IMR-90 (cell line): ENCODE results near the gene CTSF. TPM values are rescaled to one million over a fixed set of nuclear protein-coding genes. Genes with fewer than 3 reads are reported as not detected.

Source experiments
- ATAC-seq: fragments of 200-7000 bp; cut with Tn5 transposase; 2 replicates; pipeline ENCODE4 v1.9.1; 2020; ENCODE audit warnings: low read depth, mild to moderate bottlenecking, moderate library complexity
- BruUV-seq: library from RNA; stranded (reverse); fragments of 400-500 nt; replicated peaks from 2 replicates; lab custom pipeline; 2021; lab: Mats Ljungman, UMichigan
- CTCF ChIA-PET: fragments of 300-600 bp; formaldehyde crosslinking; extraction: SDS; loops from one replicate; lab custom pipeline; 2021; ENCODE audit warnings: antibody characterized with exemption; lab: Yijun Ruan, JAX
- POLR2A ChIA-PET: fragments of 300-600 bp; sonication (Branson Sonifier 250); formaldehyde crosslinking; loops from one replicate; lab custom pipeline; 2022; ENCODE audit warnings: antibody characterized with exemption; ENCODE audit not compliant: unreplicated experiment; lab: Charles Lee
- DNase-seq: peaks from one replicate; pipeline ENCODE4 v3.0.0; 2013
- H2AFZ ChIP-seq: replicated peaks from 2 replicates; pipeline ENCODE3; 2013; ENCODE audit warnings: low read length, mild to moderate bottlenecking; ENCODE audit not compliant: poor library complexity
- H2AK5ac ChIP-seq: 2 replicates; pipeline ENCODE4 v1.6.1; 2013; ENCODE audit warnings: low read depth, low read length, inconsistent platforms
- H2AK9ac ChIP-seq: replicated peaks from 2 replicates; pipeline ENCODE3; 2013; ENCODE audit warnings: mild to moderate bottlenecking, low read depth, low read length, moderate library complexity; ENCODE audit not compliant: poor library complexity
- H2BK120ac ChIP-seq: 2 replicates; pipeline ENCODE4 v1.6.1; 2013; ENCODE audit warnings: low read depth, low read length, inconsistent platforms
- H2BK15ac ChIP-seq: 3 replicates; pipeline ENCODE4 v1.6.1; 2013; ENCODE audit warnings: low read depth, low read length, inconsistent platforms
- H2BK20ac ChIP-seq: 2 replicates; pipeline ENCODE4 v1.6.1; 2013; ENCODE audit warnings: low read depth, mild to moderate bottlenecking, inconsistent platforms, low read length, moderate library complexity
- H2BK5ac ChIP-seq: 2 replicates; pipeline ENCODE4 v1.6.1; 2013; ENCODE audit warnings: mild to moderate bottlenecking, low read depth, low read length, inconsistent platforms; ENCODE audit not compliant: poor library complexity, severe bottlenecking
- H3K14ac ChIP-seq: replicated peaks from 2 replicates; pipeline ENCODE4 v1.6.1; 2013; ENCODE audit warnings: low read depth, low read length, inconsistent platforms
- H3K18ac ChIP-seq: 2 replicates; pipeline ENCODE4 v1.6.1; 2013; ENCODE audit warnings: low read depth, low read length, control low read depth
- H3K23ac ChIP-seq: 2 replicates; pipeline ENCODE4 v1.6.1; 2013; ENCODE audit warnings: low read depth, low read length, inconsistent platforms
- H3K27ac ChIP-seq: 2 replicates; pipeline ENCODE4 v1.5.1; 2013; ENCODE audit warnings: mild to moderate bottlenecking, control low read depth, low read length; ENCODE audit not compliant: insufficient read depth
- H3K27me3 ChIP-seq: 2 replicates; pipeline ENCODE4 v1.6.1; 2013; ENCODE audit warnings: low read length; ENCODE audit not compliant: control insufficient read depth, insufficient read depth
- H3K36me3 ChIP-seq: 2 replicates; pipeline ENCODE4 v1.6.1; 2013; ENCODE audit warnings: low read length, mixed read lengths; ENCODE audit not compliant: control insufficient read depth, insufficient read depth
- H3K4ac ChIP-seq: 2 replicates; pipeline ENCODE4 v1.6.1; 2013; ENCODE audit warnings: low read depth, low read length, inconsistent platforms
- H3K4me1 ChIP-seq: 2 replicates; pipeline ENCODE4 v1.6.1; 2013; ENCODE audit warnings: low read length, mixed read lengths; ENCODE audit not compliant: control insufficient read depth, insufficient read depth
- H3K4me2 ChIP-seq: 2 replicates; pipeline ENCODE4 v1.6.1; 2013; ENCODE audit warnings: low read depth, mild to moderate bottlenecking, control low read depth, low read length, moderate library complexity
- H3K4me3 ChIP-seq: 2 replicates; pipeline ENCODE4 v1.5.1; 2013; ENCODE audit warnings: low read depth, mild to moderate bottlenecking, control low read depth, low read length, moderate library complexity; ENCODE audit not compliant: insufficient read depth
- H3K56ac ChIP-seq: 2 replicates; pipeline ENCODE4 v1.6.1; 2013; ENCODE audit warnings: low read length, inconsistent platforms; ENCODE audit not compliant: insufficient read depth; ENCODE audit errors: extremely low read depth
- H3K79me1 ChIP-seq, 2 experiments: 2 replicates each; pipeline ENCODE4 v1.6.1; 2013; ENCODE audit warnings: low read length in 2 of 2, inconsistent platforms in 1 of 2, low read depth in 1 of 2
- H3K9ac ChIP-seq: 2 replicates; pipeline ENCODE4 v1.6.1; 2013; ENCODE audit warnings: low read depth, low read length, control low read depth
- H3K9me1 ChIP-seq: 2 replicates; pipeline ENCODE4 v1.6.1; 2013; ENCODE audit warnings: low read length, inconsistent platforms; ENCODE audit not compliant: insufficient read depth
- H3K9me3 ChIP-seq: 2 replicates; pipeline ENCODE4 v1.6.1; 2013; ENCODE audit warnings: low read length; ENCODE audit not compliant: control insufficient read depth, insufficient read depth
- H4K20me1 ChIP-seq: 2 replicates; pipeline ENCODE4 v1.6.1; 2013; ENCODE audit warnings: low read length, inconsistent platforms; ENCODE audit not compliant: insufficient read depth
- H4K5ac ChIP-seq: 2 replicates; pipeline ENCODE4 v1.6.1; 2013; ENCODE audit warnings: mild to moderate bottlenecking, low read depth, low read length, control low read depth
- H4K8ac ChIP-seq, 2 experiments: 2 replicates each; pipeline ENCODE4 v1.6.1; 2013; ENCODE audit warnings: low read depth in 2 of 2, low read length in 2 of 2, control low read depth in 1 of 2, inconsistent platforms in 1 of 2
- H4K91ac ChIP-seq: 2 replicates; pipeline ENCODE4 v1.6.1; 2013; ENCODE audit warnings: low read depth, low read length, inconsistent platforms; ENCODE audit not compliant: insufficient read depth
- BHLHE40 ChIP-seq: fragments of 150-350 bp; IDR thresholded peaks from 2 replicates; pipeline ENCODE4 v1.6.1; 2016; ENCODE audit warnings: mild to moderate bottlenecking, low read depth, low read length
- MXI1 ChIP-seq: IDR thresholded peaks from 2 replicates; pipeline ENCODE4 v1.6.1; 2012; ENCODE audit warnings: low read depth, mild to moderate bottlenecking, low read length, moderate library complexity, borderline replicate concordance
- WGBS, 2 experiments: methylation state at CpG; one replicate each; pipeline versions ENCODE4 v1.1.5 to v1.1.7; 2013; ENCODE audit warnings: missing lambda C conversion rate in 2 of 2; ENCODE audit not compliant: insufficient read length in 1 of 2; ENCODE audit errors: extremely low coverage in 2 of 2; 5-methylcytosine and 5-hydroxymethylcytosine counted together
- dilution Hi-C: fragments of 300-500 bp; cut with HindIII; formaldehyde crosslinking; loops from one replicate; pipeline ENCODE4 v1.14.3; 2018; ENCODE audit warnings: low sequenced_read_pairs; ENCODE audit not compliant: unreplicated experiment
- in situ Hi-C: fragments of 300-500 bp; cut with MboI; formaldehyde crosslinking; loops from 3 replicates; pipeline ENCODE4 v1.14.3; 2019; ENCODE audit warnings: low sequenced_read_pairs, inconsistent platforms, mixed read lengths
- intact Hi-C: fragments of 100-400 bp; cut with micrococcal nuclease; formaldehyde crosslinking; loops from 2 replicates; pipeline ENCODE4 v1.10.0; 2022
- polyA plus RNA-seq, 3 experiments: library from polyadenylated mRNA; depleted of rRNA; stranded (reverse); fragments of >200 nt; gene quantifications; 2 replicates each; pipeline ENCODE4 v1.2.3, GENCODE V29; 2012; ENCODE audit warnings: low replicate concordance in 1 of 3
- total RNA-seq: library from RNA; depleted of rRNA; stranded (reverse); fragments of >200 nt; gene quantifications from 2 replicates; pipeline ENCODE4 v1.2.3, GENCODE V29; 2012
- TF ChIP-seq, protein P1 (sequence below): fragments of 150-350 bp; IDR thresholded peaks from 2 replicates; pipeline ENCODE4 v1.6.1; 2017; ENCODE audit warnings: mild to moderate bottlenecking, antibody characterized with exemption, low read length, low read depth

The CTSF gene
- total and polyA plus RNA-seq, 2 of the 4 experiments (the other 2 are of a cell fraction) = 4.1 to 16.0 TPM

DNA sequence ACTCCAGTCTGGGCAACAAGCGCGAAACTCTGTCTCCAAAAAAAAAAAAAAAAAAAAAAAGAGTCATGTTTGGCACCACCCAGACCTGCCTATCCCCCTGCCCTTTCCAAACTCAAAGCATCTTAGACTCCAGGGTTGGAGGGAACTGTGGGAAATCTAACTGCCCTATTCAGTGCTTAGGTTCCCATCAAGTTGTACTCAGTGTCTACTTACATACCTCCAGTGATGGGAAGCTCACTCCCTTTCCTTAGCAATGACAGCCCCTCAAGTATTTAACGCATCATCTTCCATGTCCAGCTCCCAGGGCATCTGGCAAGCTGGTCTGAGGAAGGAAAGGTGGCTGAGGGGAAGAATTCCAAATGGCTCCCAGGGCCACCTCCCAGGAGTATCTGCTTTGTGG is 18.7 kb downstream of the CTSF start:
- no peak overlapping the region for H2BK120ac ChIP-seq
- H3K27me3 ChIP-seq = peaks cover 31% of the 10 kb centered on the region
- BruUV-seq = no TSS peak
- H3K14ac ChIP-seq = no peak overlapping the region
- H4K8ac ChIP-seq = no peak overlapping the region
- no peaks in the 10 kb centered on the region for H3K9me3 ChIP-seq
- no peak overlapping the region for H2BK5ac ChIP-seq
- H2BK20ac ChIP-seq = no peak overlapping the region
- H3K9me1 ChIP-seq = no peaks in the 10 kb centered on the region
- H3K4me2 ChIP-seq = no peak overlapping the region
- CTCF ChIA-PET = no interaction called here
- H3K27ac ChIP-seq = no peak overlapping the region
- dilution Hi-C loops (no loop called here), in situ Hi-C loops (no loop called here), intact Hi-C loops (no loop called here)
- DNase-seq (no peak), ATAC-seq (no peak)
- no peak overlapping the region for H3K23ac ChIP-seq
- H3K4me1 ChIP-seq = no peaks in the 10 kb centered on the region; the same call in 1 of the 2 replicates
- H3K56ac ChIP-seq = no peak overlapping the region
- no CpG with 5 or more reads among the region's 3 CpGs for WGBS, 2 experiments
- H3K18ac ChIP-seq = no peak overlapping the region
- no peak overlapping the region for H3K4ac ChIP-seq
- TF ChIP-seq, protein P1, sequence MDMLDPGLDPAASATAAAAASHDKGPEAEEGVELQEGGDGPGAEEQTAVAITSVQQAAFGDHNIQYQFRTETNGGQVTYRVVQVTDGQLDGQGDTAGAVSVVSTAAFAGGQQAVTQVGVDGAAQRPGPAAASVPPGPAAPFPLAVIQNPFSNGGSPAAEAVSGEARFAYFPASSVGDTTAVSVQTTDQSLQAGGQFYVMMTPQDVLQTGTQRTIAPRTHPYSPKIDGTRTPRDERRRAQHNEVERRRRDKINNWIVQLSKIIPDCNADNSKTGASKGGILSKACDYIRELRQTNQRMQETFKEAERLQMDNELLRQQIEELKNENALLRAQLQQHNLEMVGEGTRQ = no peak
- TF ChIP-seq MXI1 (no peak), BHLHE40 (no peak)
- H2AK9ac ChIP-seq = no peak overlapping the region
- POLR2A ChIA-PET = interaction anchor here (0.7 kb wide), 1 partner anchor 224 kb away, joined by 9 read pairs; no protein-coding TSS in a partner anchor
- no peak overlapping the region for H2BK15ac ChIP-seq
- H3K36me3 ChIP-seq = no peaks in the 10 kb centered on the region
- no peak overlapping the region for H4K5ac ChIP-seq
- no peak overlapping the region for H2AK5ac ChIP-seq
- no peak overlapping the region for H2AFZ ChIP-seq
- H3K9ac ChIP-seq = no peak overlapping the region
- H3K4me3 ChIP-seq = no peak overlapping the region
- no peak overlapping the region for H4K91ac ChIP-seq
- peaks cover 0 to 7% of the 10 kb centered on the region in 2 experiments; a peak in 2 of 4 replicates for H3K79me1 ChIP-seq
- no peaks in the 10 kb centered on the region for H4K20me1 ChIP-seq
